ENCODE results near the gene ELK4.

ELK4 gene

GRCh38 chr1:205593967-205594366, 37.8 kb downstream of the ELK4 start:
- DNase-seq, result no peak

- no peak for DNase-seq
These were observed 38.3 kb downstream of the ELK4 start for GRCh38 chr1:205593532-205593931.

- no peak for DNase-seq
These were observed 39.3 kb downstream of the ELK4 start for GRCh38 chr1:205592443-205593003.

GRCh38 chr1:205591522-205592351, 40.1 kb downstream of the ELK4 start:
- peak in 1 of 2 experiments; percentile 51 for DNase-seq

GRCh38 chr1:205590777-205591513, 40.9 kb downstream of the ELK4 start:
- no peak for DNase-seq

GRCh38 chr1:205590457-205590768, 41.4 kb downstream of the ELK4 start:
- DNase-seq, result no peak

DNA sequence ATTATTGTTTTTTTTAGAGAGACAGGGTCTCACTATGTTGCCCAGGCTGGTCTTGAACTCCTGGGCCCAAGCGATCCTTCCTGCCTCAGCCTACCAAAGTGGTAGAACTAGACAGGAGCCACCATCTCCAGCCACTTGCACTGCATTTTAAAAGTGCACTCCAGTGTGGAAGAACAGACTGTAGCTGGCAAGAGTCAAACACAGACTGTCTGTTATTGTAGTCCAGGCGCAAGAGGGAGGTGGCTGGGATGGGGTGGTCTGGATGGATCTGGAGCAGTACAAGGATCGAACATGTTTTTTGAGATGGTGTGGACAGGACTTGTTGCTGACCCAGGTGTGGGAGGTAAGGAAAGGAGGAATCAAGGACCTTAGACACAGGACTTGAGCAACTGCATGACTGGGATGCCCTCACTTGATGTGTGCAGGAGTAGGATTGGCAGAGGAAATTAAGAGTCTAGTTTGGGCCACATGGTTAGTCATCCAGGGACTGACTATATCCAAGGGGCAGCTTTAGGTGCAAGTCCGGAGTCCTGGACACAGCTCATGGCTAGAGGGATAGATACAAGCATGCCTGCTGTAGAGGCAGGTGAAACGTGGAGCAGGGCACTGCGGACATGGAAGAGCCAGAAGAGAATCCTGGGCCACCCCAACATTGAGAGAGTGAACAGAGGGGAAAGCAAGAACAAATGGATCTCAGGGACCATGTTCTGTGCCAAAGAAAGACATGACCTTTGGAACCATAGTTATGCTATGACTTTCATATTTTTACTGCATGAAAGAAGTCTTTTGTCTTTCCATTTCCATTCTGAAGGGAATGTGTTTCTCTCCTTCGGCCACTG, 42.0 kb downstream of the ELK4 start:
- no peak for DNase-seq

DNA sequence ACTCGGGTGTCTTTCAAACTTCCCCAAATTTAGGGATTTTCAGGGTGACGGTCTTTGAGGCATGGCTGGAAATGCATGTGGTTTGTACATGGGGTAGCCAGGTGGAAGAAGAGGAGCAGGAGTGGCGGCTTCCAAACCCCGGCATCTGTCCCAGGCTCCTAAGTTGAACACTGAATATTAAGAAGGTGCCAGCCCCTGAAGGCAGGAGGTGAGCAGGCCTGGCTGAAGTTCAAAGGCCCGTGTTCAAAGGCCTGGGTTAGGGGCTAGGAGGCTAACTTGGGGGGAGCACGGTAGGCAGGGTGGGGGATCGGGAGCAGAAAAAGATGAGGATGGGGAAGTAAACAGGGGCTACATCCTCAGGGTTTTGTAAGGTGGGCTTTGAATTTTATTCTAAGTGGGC, 42.8 kb downstream of the ELK4 start:
- no peak for DNase-seq

- no peak for DNase-seq
These were observed 43.2 kb downstream of the ELK4 start for GRCh38 chr1:205588636-205589035.

- no peak for DNase-seq
These were observed 44.2 kb downstream of the ELK4 start for GRCh38 chr1:205587581-205587980.

GRCh38 chr1:205585835-205586785, 45.7 kb downstream of the ELK4 start:
- DNase-seq, result no peak

- DNase-seq, result no peak
These were observed 46.5 kb downstream of the ELK4 start for GRCh38 chr1:205585169-205585834.

GRCh38 chr1:205584732-205585131, 47.1 kb downstream of the ELK4 start:
- no peak for DNase-seq

GRCh38 chr1:205583461-205584130, 48.2 kb downstream of the ELK4 start:
- DNase-seq, result no peak

DNA sequence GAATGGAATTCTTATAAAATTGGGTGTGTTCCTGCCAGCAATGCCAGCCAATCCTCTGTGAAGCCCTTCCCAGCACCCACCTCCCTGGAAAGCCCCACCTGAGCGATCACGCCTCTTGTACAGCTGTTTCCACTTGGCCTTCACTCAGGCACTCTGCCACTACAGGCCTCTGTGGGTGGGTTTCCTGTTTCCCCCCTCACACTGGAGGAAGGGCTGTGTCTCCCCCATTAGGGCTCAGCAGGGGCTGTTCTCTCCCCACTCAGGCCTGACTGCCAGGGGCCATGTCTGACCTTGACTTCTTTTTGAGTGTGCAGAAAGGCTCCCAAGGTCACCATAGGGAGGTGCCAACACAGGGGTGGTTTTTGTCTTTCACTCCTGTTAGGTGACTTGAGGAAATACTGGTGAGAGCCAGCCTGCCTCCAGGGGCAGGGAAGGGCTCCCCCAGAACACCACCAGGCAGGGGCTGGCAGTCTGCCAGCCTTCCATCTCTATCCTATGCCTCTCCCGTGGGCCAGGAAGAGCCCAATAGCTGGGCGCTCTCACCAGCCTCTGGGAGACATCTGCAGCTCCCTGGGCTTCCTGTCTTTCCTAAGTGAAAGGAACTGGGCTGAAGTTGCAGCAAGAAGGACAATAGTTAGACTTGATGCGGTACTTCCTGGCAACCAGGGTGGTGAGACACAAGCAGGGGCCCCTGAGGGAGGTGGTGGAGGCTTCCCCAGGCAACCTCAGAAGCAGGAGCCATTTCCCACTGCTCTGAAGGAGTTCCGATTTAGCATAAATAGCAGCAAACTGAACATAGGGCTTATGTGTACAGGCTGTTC, 49.1 kb downstream of the ELK4 start:
- no peak for DNase-seq

- no peak for DNase-seq
These were observed 49.8 kb downstream of the ELK4 start for GRCh38 chr1:205582046-205582445.

DNA sequence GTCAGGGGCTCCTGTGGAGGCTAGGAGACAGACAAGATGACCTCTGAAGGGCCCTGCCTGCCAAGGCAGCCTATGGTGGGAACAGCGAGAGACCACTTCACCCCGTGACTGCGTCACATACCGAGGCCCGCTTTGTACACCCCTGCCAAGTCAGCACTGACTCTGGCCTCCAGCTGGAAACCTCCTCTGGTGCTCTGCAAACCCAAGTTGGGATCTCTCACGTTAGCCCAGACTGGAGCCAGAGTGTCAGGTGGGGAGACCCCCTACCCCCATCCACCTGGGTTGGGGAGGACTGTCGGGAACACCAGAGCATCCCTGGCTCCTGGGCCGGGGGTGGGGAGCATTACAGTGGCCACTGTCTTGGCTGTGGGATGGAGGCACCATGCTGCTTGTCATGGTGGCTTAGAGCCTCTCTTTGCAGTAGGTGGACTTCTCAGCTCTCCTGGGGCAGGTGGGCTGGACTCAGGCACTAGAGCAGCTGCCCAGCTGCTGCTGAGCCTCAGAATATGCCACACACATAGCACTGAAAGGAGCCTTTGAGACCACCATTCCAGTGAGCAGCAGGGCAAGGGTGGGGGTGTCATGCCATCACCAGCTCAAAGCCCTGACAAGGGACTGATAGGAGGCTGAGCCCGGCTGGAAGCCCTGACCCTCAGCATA, 50.4 kb downstream of the ELK4 start:
- no peak for DNase-seq

DNA sequence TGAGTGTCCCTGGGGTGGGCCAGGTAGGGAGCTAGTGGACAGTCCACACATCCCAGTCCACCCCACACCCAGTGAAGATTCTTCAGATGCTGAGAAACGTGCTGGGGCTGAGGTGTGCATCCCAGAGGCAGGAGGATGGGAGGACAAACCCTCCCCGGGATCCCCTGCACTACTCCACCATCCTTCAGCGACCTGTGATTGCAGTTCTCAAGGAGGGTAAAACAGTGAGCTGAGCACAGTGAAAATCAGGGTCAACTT, 51.0 kb downstream of the ELK4 start:
- DNase-seq, result no peak

DNA sequence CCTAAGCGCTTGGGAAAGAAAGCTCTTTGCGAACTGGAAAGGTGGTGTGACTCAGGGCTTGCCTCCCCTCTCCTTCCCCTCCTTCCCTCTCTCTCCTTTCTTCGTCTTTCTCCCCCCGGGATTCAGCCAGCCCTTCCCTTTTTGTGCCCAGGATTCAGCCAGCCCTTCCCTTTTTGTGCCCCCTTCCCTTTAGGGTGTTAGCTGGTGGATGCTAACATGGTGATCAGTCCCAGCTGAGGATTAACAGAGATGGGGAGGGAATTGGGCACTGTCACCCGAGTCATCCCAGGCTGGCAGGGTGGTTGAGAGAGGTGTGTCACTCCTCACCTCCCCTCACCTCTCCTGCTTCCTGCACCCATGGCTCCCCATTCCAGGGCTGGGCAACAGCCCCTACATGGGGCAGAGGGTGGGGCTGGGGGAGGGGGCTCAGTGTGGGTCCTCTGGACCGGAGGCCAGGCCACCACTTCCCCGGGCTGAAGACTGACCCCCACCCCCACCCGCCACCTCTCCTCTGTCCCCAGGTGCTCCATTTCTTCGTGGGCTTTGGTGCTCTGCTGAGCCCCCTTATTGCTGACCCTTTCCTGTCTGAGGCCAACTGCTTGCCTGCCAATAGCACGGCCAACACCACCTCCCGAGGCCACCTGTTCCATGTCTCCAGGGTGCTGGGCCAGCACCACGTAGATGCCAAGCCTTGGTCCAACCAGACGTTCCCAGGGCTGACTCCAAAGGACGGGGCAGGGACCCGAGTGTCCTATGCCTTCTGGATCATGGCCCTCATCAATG, 51.5 kb downstream of the ELK4 start:
- DNase-seq, result no peak
